Osteoblast (primary cell): ENCODE data around the gene DIAPH1. TPM values are rescaled to one million over a fixed set of nuclear protein-coding genes. Genes with fewer than 3 reads are reported as not detected.

Source experiments
- DNase-seq: peaks from one replicate; pipeline ENCODE4 v3.0.0; 2011; ENCODE audit warnings: low spot score, mixed read lengths; ENCODE audit not compliant: insufficient read length; ENCODE audit errors: missing footprints
- H2AFZ ChIP-seq: 2 replicates; pipeline ENCODE4 v1.6.0; 2011; ENCODE audit warnings: mild to moderate bottlenecking, low read length
- H3K27ac ChIP-seq: 2 replicates; pipeline ENCODE4 v1.5.1; 2011; ENCODE audit warnings: mild to moderate bottlenecking, low read depth, low read length, moderate library complexity
- H3K27me3 ChIP-seq: 2 replicates; pipeline ENCODE4 v1.6.0; 2012; ENCODE audit warnings: mild to moderate bottlenecking, control low read depth, inconsistent platforms, low read length, moderate library complexity; ENCODE audit not compliant: insufficient read depth
- H3K36me3 ChIP-seq: 2 replicates; pipeline ENCODE4 v1.5.1; 2011; ENCODE audit warnings: mild to moderate bottlenecking, low read length, control low read depth, moderate library complexity; ENCODE audit not compliant: insufficient read depth
- H3K4me1 ChIP-seq: 2 replicates; pipeline ENCODE4 v1.5.1; 2011; ENCODE audit warnings: mild to moderate bottlenecking, low read length, control low read depth, moderate library complexity; ENCODE audit not compliant: insufficient read depth
- H3K4me2 ChIP-seq: 2 replicates; pipeline ENCODE4 v1.6.0; 2011; ENCODE audit warnings: mild to moderate bottlenecking, low read length; ENCODE audit not compliant: insufficient read depth
- H3K4me3 ChIP-seq: fragments of 200-600 bp; sonication (generic); 3 replicates; pipeline ENCODE4 v1.5.1; 2012; ENCODE audit warnings: mild to moderate bottlenecking, low read length, inconsistent platforms; ENCODE audit not compliant: insufficient read depth
- H3K79me2 ChIP-seq: 2 replicates; pipeline ENCODE4 v1.6.0; 2012; ENCODE audit warnings: mild to moderate bottlenecking, low read length, control low read depth, inconsistent platforms; ENCODE audit not compliant: insufficient read depth
- H3K9me3 ChIP-seq: 2 replicates; pipeline ENCODE4 v1.5.1; 2011; ENCODE audit warnings: low read depth, low read length, control low read depth
- H4K20me1 ChIP-seq: 2 replicates; pipeline ENCODE4 v1.6.0; 2012; ENCODE audit warnings: mild to moderate bottlenecking, low read length, control low read depth; ENCODE audit not compliant: insufficient read depth
- CTCF ChIP-seq: IDR thresholded peaks from 2 replicates; pipeline ENCODE4 v1.5.1; 2011; ENCODE audit warnings: mild to moderate bottlenecking, low read depth, low read length, moderate library complexity; ENCODE audit errors: extremely low read depth
- total RNA-seq: library from RNA; depleted of rRNA; stranded (reverse); fragments of >200 nt; gene quantifications from 2 replicates; pipeline ENCODE4 v1.2.3, GENCODE V29; 2012

Gene DIAPH1
- total RNA-seq, 1 donor, result 18.5 TPM

GRCh38 chr5:141501761-141502160 lies 117.0 kb downstream of the DIAPH1 start:
- H3K36me3 ChIP-seq, result peaks cover 23% of the 10 kb centered on the region

GRCh38 chr5:141496038-141496437 lies 122.8 kb downstream of the DIAPH1 start:
- no peaks in the 10 kb centered on the region for H3K27me3 ChIP-seq
- H3K4me1 ChIP-seq, result peaks cover 18% of the 10 kb centered on the region
- H3K36me3 ChIP-seq, result peaks cover 8% of the 10 kb centered on the region
- H3K9me3 ChIP-seq, result no peaks in the 10 kb centered on the region
- H2AFZ ChIP-seq, result no peak overlapping the region
- no peak overlapping the region for H3K4me3 ChIP-seq
- DNase-seq, result no peak
- H3K79me2 ChIP-seq, result peaks cover 46% of the 10 kb centered on the region
- H4K20me1 ChIP-seq, result peaks cover 5% of the 10 kb centered on the region
- no peak for TF ChIP-seq CTCF
- H3K4me2 ChIP-seq, result no peak overlapping the region
- no peak overlapping the region for H3K27ac ChIP-seq

More at GRCh38 chr5:141501761-141502160, 117.0 kb downstream of the DIAPH1 start:
- no peak for DNase-seq
- H3K79me2 ChIP-seq, result peaks cover 13% of the 10 kb centered on the region
- TF ChIP-seq CTCF, result no peak
- no peak overlapping the region for H3K4me2 ChIP-seq
- no peak overlapping the region for H3K4me3 ChIP-seq
- no peaks in the 10 kb centered on the region for H4K20me1 ChIP-seq
- H3K4me1 ChIP-seq, result peaks cover 2% of the 10 kb centered on the region
- no peaks in the 10 kb centered on the region for H3K9me3 ChIP-seq
- no peak overlapping the region for H2AFZ ChIP-seq
- H3K27ac ChIP-seq, result no peak overlapping the region
- no peaks in the 10 kb centered on the region for H3K27me3 ChIP-seq

GRCh38 chr5:141495453-141495811 lies 123.4 kb downstream of the DIAPH1 start:
- no peak for TF ChIP-seq CTCF
- H3K27ac ChIP-seq, result no peak overlapping the region
- H4K20me1 ChIP-seq, result peaks cover 11% of the 10 kb centered on the region
- no peaks in the 10 kb centered on the region for H3K27me3 ChIP-seq
- no peak overlapping the region for H3K4me3 ChIP-seq
- H3K36me3 ChIP-seq, result peaks cover 14% of the 10 kb centered on the region
- H3K79me2 ChIP-seq, result peaks cover 52% of the 10 kb centered on the region
- H3K4me1 ChIP-seq, result peaks cover 18% of the 10 kb centered on the region
- no peaks in the 10 kb centered on the region for H3K9me3 ChIP-seq
- no peak for DNase-seq
- H3K4me2 ChIP-seq, result no peak overlapping the region
- no peak overlapping the region for H2AFZ ChIP-seq

GRCh38 chr5:141494761-141495452 lies 123.9 kb downstream of the DIAPH1 start:
- DNase-seq, result peak; percentile 80
- Histone ChIP-seq H3K27ac (no peak overlapping the region), H3K27me3 (no peaks in the 10 kb centered on the region), H4K20me1 (peaks cover 16% of the 10 kb centered on the region), H3K4me2 (no peak overlapping the region), H3K36me3 (peaks cover 19% of the 10 kb centered on the region), H3K9me3 (no peaks in the 10 kb centered on the region), H3K4me1 (peaks cover 21% of the 10 kb centered on the region), H2AFZ (no peak overlapping the region), H3K79me2 (peaks cover 57% of the 10 kb centered on the region), H3K4me3 (no peak overlapping the region)
- TF ChIP-seq CTCF, result no peak
